Activated CD4-positive, alpha-beta T cell treated with anti-CD3 and anti-CD28 coated beads, Interleukin-2, amount 50 U/mL, for 24 hours (primary cell): Measurements from ENCODE around the gene CTNNA3.

ENCODE experiments used
- DNase-seq, 2 donors: peaks; one replicate each; pipeline ENCODE4 v3.0.0-alpha.2; 2020; ENCODE audit warnings: low read depth in 1 of 2, low spot score in 1 of 2

Gene CTNNA3

DNA sequence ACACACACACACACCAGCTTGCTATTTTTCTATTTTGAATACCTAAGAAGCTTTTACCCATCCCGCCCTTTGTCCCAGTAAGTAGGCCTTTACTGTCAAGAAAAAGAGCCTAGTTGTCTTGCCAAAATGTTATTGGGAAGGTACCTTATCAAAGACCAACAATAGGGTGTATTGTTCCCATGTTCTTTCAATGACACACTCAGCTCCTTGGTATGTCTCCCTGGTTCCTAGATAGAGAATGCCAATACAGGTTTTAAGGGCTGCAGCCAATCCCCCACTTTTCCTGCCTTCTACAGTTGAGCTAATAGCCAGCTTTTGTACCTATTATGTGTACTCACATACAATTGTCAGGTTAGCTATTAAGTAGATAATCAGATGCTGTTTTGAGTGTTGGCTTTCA lies 862.1 kb downstream of the CTNNA3 start:
- no peak for DNase-seq

GRCh38 chr10:66832781-66833422 lies 863.1 kb downstream of the CTNNA3 start:
- DNase-seq = no peak

DNA sequence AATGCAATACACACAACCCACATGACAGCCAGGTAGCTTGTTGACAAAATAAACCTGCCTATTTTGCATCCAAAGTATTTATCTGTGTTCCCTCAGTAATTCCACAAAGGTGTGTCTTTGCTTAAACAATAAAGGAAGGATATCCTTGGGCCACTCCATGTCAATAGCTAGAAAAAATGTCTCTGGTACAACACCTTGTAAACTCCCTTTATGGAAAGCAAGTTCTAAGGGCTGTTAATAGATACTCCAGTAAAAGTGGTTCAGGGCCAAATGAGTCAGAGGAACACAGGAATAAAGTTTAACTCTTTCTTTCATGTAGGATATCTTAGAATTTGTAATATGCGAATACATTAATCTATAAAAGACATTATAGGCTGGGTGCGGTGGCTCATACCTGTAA lies 867.0 kb downstream of the CTNNA3 start:
- no peak for DNase-seq

- DNase-seq = no peak
Measured at GRCh38 chr10:66827353-66827752, 868.6 kb downstream of the CTNNA3 start.

GRCh38 chr10:66823301-66823700 lies 872.7 kb downstream of the CTNNA3 start:
- no peak for DNase-seq

GRCh38 chr10:66822801-66823200 lies 873.2 kb downstream of the CTNNA3 start:
- DNase-seq = no peak

DNA sequence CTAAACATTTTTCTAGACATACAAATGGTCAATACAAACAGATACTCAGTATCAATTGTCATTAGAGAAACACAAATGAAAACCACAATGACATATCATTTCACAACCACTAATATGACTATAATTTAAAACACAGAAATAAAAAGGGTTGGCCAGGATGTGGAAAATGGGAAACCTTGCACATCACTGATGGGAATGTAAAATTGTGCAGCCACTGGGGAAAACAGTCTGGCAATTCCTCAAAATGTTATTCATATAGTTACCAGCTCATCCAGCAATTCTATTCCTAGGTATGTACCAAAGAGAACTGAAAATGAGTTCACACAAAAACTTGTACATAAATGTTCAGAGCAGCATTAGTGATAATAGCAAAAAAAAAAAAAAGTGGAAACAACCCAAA lies 876.3 kb downstream of the CTNNA3 start:
- DNase-seq = no peak

DNA sequence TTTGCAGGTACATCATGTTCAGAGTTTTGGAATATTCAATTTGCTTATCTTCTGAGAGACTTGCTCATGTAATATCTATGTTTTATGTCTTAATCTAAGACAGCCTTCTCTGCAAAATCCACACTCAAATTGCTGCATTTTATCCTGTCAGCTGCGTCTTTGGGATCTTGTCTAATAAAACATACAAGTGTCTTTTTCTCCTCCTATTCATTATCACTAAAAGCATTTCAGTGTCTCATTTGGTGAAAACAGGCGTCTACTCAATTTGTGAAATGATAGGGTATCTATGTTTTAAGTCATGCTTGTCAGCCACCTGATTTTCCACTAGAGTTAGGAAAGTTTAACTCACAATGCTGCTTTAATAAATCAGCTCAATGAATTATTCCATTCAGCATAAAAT lies 882.9 kb downstream of the CTNNA3 start:
- DNase-seq = no peak

DNA sequence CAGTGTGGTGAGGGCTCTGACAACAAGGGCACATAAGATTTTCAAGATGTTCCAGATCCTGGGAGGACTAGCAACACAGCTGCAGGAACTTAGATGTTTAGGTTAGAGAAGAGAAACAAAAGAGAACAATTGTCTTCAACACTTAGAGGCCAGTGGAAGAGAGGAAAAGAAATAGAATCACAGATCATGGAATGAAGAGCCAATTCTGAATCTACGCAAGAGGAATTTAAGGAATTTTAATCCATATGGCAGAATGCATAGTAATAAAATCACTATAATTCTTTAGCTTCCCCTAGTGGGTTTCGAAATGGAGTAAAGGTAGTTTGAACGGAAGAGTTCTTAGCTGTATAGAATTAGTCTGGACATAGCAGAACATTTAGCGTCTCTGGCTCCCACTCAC lies 884.8 kb downstream of the CTNNA3 start:
- no peak for DNase-seq

- no peak for DNase-seq
Measured at GRCh38 chr10:66809402-66809801, 886.6 kb downstream of the CTNNA3 start.

GRCh38 chr10:66805612-66806011 lies 890.4 kb downstream of the CTNNA3 start:
- no peak for DNase-seq

DNA sequence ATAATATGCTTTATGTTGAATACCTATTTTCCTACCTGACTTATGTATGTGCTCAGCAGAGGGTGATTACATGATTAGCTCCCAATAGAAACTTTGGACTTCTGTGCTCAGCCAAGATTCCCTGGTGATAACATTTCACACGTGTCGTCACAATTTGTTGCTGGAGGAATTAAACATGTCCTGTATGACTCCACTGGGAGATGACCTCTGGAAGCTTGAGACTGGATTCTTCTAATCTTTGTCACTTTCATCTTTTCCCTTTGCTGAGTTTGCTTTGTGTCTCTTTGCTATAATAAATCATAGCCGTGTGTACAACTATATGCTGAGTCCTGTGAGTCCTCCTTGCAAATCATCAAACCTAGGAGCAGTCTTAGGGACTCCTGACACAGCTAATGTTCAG lies 891.0 kb downstream of the CTNNA3 start:
- DNase-seq = no peak

DNA sequence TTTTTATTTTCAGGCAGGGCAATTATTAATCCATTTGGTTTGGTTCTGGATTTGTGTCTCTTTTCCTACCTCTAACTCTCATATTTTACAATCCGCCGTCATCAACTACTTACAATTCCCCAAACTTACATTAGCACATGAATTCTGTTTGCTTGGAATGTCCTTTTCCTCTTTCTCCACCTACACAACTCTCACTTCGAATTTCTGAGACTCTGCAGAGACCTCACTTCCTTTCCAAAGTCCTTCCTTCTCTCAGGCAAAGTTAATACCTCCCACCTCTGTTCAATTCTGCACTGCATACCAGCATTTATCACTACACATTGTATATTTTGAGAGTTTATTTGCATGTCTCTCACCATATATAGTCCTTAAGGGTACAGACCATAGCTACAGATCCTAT lies 892.8 kb downstream of the CTNNA3 start:
- no peak for DNase-seq

DNA sequence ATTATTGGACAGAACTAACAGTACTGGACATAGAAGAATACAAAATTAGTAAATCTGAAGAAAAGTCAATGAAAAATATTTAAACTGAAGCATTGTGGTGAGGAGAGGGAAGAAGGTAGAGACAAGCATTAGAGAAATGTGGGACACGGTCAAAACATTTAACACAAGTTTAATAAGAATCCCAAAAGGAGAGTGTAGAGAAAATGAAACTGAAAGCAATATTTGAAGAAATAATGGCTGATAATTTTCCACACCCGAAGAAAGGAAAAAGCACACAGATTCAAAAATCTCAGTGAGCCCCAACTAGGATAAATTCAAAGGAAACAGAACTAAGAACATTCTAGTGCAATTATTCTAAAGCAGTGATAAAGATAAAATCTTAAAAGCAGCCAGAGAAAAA lies 896.5 kb downstream of the CTNNA3 start:
- DNase-seq = no peak

- DNase-seq = no peak
Measured at GRCh38 chr10:66795866-66796265, 900.1 kb downstream of the CTNNA3 start.

- DNase-seq = no peak
Measured at GRCh38 chr10:66792441-66792840, 903.6 kb downstream of the CTNNA3 start.

- DNase-seq = no peak
Measured at GRCh38 chr10:66788178-66788987, 907.6 kb downstream of the CTNNA3 start.

- DNase-seq = no peak
Measured at GRCh38 chr10:66786709-66787108, 909.3 kb downstream of the CTNNA3 start.

DNA sequence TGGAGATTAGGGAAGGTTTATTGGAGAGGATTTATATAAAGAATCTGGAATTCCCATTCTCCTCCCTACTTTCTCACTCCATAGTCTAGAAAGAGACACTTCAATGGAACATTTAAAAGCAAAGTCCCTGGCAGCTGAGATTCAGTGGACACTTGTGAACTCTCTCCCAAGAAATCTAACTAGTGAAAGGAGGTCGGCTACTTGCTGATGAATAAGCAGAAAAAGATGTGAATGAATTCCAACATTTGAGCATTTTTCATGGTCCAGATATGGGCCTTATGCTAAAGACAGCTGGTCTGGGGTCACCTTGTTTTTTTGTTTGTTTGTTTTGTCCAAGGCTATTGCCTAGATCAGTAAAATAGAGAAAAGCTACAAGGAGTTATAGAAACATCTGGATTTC lies 911.2 kb downstream of the CTNNA3 start:
- DNase-seq = no peak

- DNase-seq = no peak
Measured at GRCh38 chr10:66783316-66783715, 912.7 kb downstream of the CTNNA3 start.

- DNase-seq = no peak
Measured at GRCh38 chr10:66782776-66783175, 913.2 kb downstream of the CTNNA3 start.

DNA sequence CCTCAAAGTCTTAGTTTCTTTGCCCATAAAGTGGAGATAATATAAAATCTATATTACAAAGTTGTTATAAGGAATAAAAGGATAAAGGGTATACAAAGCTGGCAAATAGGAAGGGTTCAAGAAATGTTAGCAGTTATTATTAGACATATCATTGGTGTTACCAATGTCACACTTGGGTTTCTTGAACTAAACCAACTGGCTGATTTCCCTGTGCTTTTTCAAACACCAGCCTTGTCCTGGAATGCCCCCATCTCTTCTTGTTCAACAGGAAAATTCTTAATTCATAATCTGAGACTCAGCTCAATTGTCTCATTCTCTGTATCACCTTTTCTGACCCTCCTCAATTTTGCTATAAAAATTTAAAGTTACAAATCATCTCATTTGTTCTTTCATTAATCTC lies 913.9 kb downstream of the CTNNA3 start:
- DNase-seq = no peak

- no peak for DNase-seq
Measured at GRCh38 chr10:66780796-66781195, 915.2 kb downstream of the CTNNA3 start.
